GM23248 (cell line): Measurements from ENCODE around the gene KLKB1. TPM values are rescaled to one million over a fixed set of nuclear protein-coding genes. Genes with fewer than 3 reads are reported as not detected.
A peak's percentile ranks its signal among the peaks of the same experiment; 100 is the strongest.

Experiments
- DNase-seq: peaks from one replicate; pipeline ENCODE4 v3.0.0-alpha.2; 2015
- H2AFZ ChIP-seq: fragments of 200-600 bp; sonication (generic); 2 replicates; pipeline ENCODE4 v1.6.1; 2016; ENCODE audit warnings: antibody characterized with exemption
- H3F3A ChIP-seq: fragments of 200-600 bp; sonication (generic); 2 replicates; pipeline ENCODE4 v1.6.1; 2016; ENCODE audit warnings: mild to moderate bottlenecking, antibody characterized with exemption, mixed run types; ENCODE audit not compliant: insufficient read depth
- H3K27ac ChIP-seq: fragments of 200-600 bp; sonication (generic); 2 replicates; pipeline ENCODE4 v1.5.1; 2016; ENCODE audit warnings: mild to moderate bottlenecking
- H3K27me3 ChIP-seq: fragments of 200-600 bp; sonication (generic); replicated peaks from 2 replicates; pipeline ENCODE4 v1.6.1; 2016; ENCODE audit warnings: mild to moderate bottlenecking; ENCODE audit not compliant: insufficient read depth
- H3K36me3 ChIP-seq: fragments of 200-600 bp; sonication (generic); 2 replicates; pipeline ENCODE4 v1.6.1; 2016; ENCODE audit warnings: low read depth, mild to moderate bottlenecking
- H3K4me1 ChIP-seq: fragments of 200-600 bp; sonication (generic); 2 replicates; pipeline ENCODE4 v1.6.1; 2016; ENCODE audit warnings: mild to moderate bottlenecking; ENCODE audit not compliant: insufficient read depth
- H3K4me2 ChIP-seq: fragments of 200-600 bp; sonication (generic); one replicate; pipeline ENCODE4 v1.6.1; 2016; ENCODE audit warnings: mild to moderate bottlenecking; ENCODE audit not compliant: unreplicated experiment
- H3K4me3 ChIP-seq: fragments of 200-600 bp; sonication (generic); 2 replicates; pipeline ENCODE4 v1.5.1; 2016; ENCODE audit warnings: mild to moderate bottlenecking
- H3K79me2 ChIP-seq: fragments of 200-600 bp; sonication (generic); 2 replicates; pipeline ENCODE4 v1.6.1; 2016; ENCODE audit warnings: mild to moderate bottlenecking; ENCODE audit not compliant: insufficient read depth
- H3K9ac ChIP-seq: fragments of 200-600 bp; sonication (generic); 2 replicates; pipeline ENCODE4 v1.6.1; 2016; ENCODE audit warnings: mild to moderate bottlenecking
- H3K9me2 ChIP-seq: fragments of 200-600 bp; sonication (generic); 2 replicates; pipeline ENCODE4 v1.6.1; 2016; ENCODE audit warnings: mixed run types, mild to moderate bottlenecking, moderate library complexity; ENCODE audit not compliant: insufficient read depth
- H3K9me3 ChIP-seq: fragments of 200-600 bp; sonication (generic); one replicate; pipeline ENCODE4 v1.6.1; 2017; ENCODE audit warnings: low read depth
- H4K20me1 ChIP-seq: fragments of 200-600 bp; sonication (generic); 2 replicates; pipeline ENCODE4 v1.6.0; 2016; ENCODE audit not compliant: insufficient read depth
- EZH2 ChIP-seq: fragments of 200-600 bp; sonication (generic); IDR thresholded peaks from 2 replicates; pipeline ENCODE4 v1.6.1; 2018; ENCODE audit warnings: antibody characterized with exemption, mild to moderate bottlenecking; ENCODE audit not compliant: insufficient read depth, poor library complexity, severe bottlenecking
- EZH2phosphoT487 ChIP-seq: fragments of 200-600 bp; sonication (generic); IDR thresholded peaks from 2 replicates; pipeline ENCODE4 v1.6.1; 2018; ENCODE audit warnings: antibody characterized with exemption, moderate library complexity, mild to moderate bottlenecking, low read depth; ENCODE audit not compliant: insufficient read depth
- WGBS, 2 experiments: methylation state at CpG; one replicate each; pipeline ENCODE4 v1.1.6; 2015 to 2017; ENCODE audit warnings: low lambda C conversion rate in 2 of 2, low coverage in 1 of 2; ENCODE audit errors: missing lambda C conversion rate in 2 of 2; 5-methylcytosine and 5-hydroxymethylcytosine counted together
- in situ Hi-C: fragments of 300-500 bp; cut with MboI; formaldehyde crosslinking; loops from 2 replicates; pipeline ENCODE4 v1.15.0; 2020
- polyA plus RNA-seq: library from polyadenylated mRNA; unstranded; fragments of >200 nt; fragmentation: Nextera tagmentation; extraction: Ambion mirVana; gene quantifications from 2 replicates; pipeline ENCODE4 v1.2.1, GENCODE V29; 2016
- total RNA-seq: library from RNA; depleted of rRNA; stranded (reverse); fragments of >200 nt; shearing (Covaris generic); gene quantifications from 2 replicates; pipeline ENCODE4 v1.2.3, GENCODE V29; 2014

Gene KLKB1
- total and polyA plus RNA-seq, 2 experiments from 2014 or later = not detected

- DNase-seq = peak; percentile 89
- 1% methylated on average over 82 to 92 of the region's 107 CpGs for WGBS, 2 experiments
- H3K9me2 ChIP-seq = no peaks in the 10 kb centered on the region
Measured at GRCh38 chr4:186191200-186192065, 35.9 kb upstream of the KLKB1 start, which contains the start of gene CYP4V2. CYP4V2 (plus strand) TSS chr4:186191567; CDS start chr4:186191824, 257 bp downstream.

GRCh38 chr4:186192066-186192612 is 35.2 kb upstream of the KLKB1 start:
- Histone ChIP-seq H3F3A (peaks cover 6% of the 10 kb centered on the region; the same call in 1 of the 2 replicates), H4K20me1 (no peaks in the 10 kb centered on the region), H3K79me2 (peaks cover 19% of the 10 kb centered on the region), H3K9me2 (no peaks in the 10 kb centered on the region), H3K9me3 (no peaks in the 10 kb centered on the region), H3K4me3 (peak overlapping the region; percentile 83), H3K27ac (peak overlapping the region; percentile 77), H3K9ac (peak overlapping the region; percentile 83), H3K4me2 (peak overlapping the region; percentile 93), H3K4me1 (peaks cover 5% of the 10 kb centered on the region), H3K27me3 (no peaks in the 10 kb centered on the region), H3K36me3 (no peaks in the 10 kb centered on the region; the same call in 1 of the 2 replicates), H2AFZ (peak overlapping the region; percentile 94)
- TF ChIP-seq EZH2 (no peak), EZH2phosphoT487 (no peak)
- DNase-seq = peak; percentile 66
- in situ Hi-C loops = no loop called here
- WGBS, 2 experiments = 2% methylated on average over 22 of the region's 22 CpGs

More at GRCh38 chr4:186191200-186192065, 35.9 kb upstream of the KLKB1 start, which contains the start of gene CYP4V2:
- no peak for TF ChIP-seq EZH2
- no peak for TF ChIP-seq EZH2phosphoT487
- no peaks in the 10 kb centered on the region for H3K36me3 ChIP-seq
- H3K4me2 ChIP-seq = peak within 1 kb of the TSS; percentile 93
- peak within 1 kb of the TSS; percentile 83 for H3K4me3 ChIP-seq
- H3K9me3 ChIP-seq = no peaks in the 10 kb centered on the region
- no peaks in the 10 kb centered on the region for H4K20me1 ChIP-seq
- no peaks in the 10 kb centered on the region for H3K27me3 ChIP-seq
- in situ Hi-C loops = no loop called here
- peaks cover 6% of the 10 kb centered on the region; the same call in 1 of the 2 replicates for H3F3A ChIP-seq
- peak within 1 kb of the TSS; percentile 77 for H3K27ac ChIP-seq
- peaks cover 19% of the 10 kb centered on the region for H3K79me2 ChIP-seq
- H2AFZ ChIP-seq = peak within 1 kb of the TSS; percentile 94
- H3K4me1 ChIP-seq = peaks cover 5% of the 10 kb centered on the region
- peak within 1 kb of the TSS; percentile 83 for H3K9ac ChIP-seq

GRCh38 chr4:186193851-186194250 is 33.5 kb upstream of the KLKB1 start:
- H3K9me3 ChIP-seq = no peaks in the 10 kb centered on the region
- no peaks in the 10 kb centered on the region; the same call in 1 of the 2 replicates for H3K36me3 ChIP-seq
- H2AFZ ChIP-seq = no peak overlapping the region
- H3K79me2 ChIP-seq = peaks cover 19% of the 10 kb centered on the region
- H3K4me2 ChIP-seq = no peak overlapping the region
- H3K27ac ChIP-seq = no peak overlapping the region
- H3K4me3 ChIP-seq = no peak overlapping the region
- H3F3A ChIP-seq = peaks cover 6% of the 10 kb centered on the region; the same call in 1 of the 2 replicates
- no peak for TF ChIP-seq EZH2
- no peak for TF ChIP-seq EZH2phosphoT487
- H3K9ac ChIP-seq = no peak overlapping the region
- no peaks in the 10 kb centered on the region for H4K20me1 ChIP-seq
- DNase-seq = no peak
- peaks cover 5% of the 10 kb centered on the region for H3K4me1 ChIP-seq
- 90 to 91% methylated on average over 5 of the region's 5 CpGs for WGBS, 2 experiments
- in situ Hi-C loops = no loop called here
- H3K27me3 ChIP-seq = no peaks in the 10 kb centered on the region
- H3K9me2 ChIP-seq = no peaks in the 10 kb centered on the region

- DNase-seq = no peak
- Histone ChIP-seq H3K36me3 (no peaks in the 10 kb centered on the region; the same call in 1 of the 2 replicates), H3K9me3 (no peaks in the 10 kb centered on the region), H3K9me2 (no peaks in the 10 kb centered on the region), H3K79me2 (peaks cover 19% of the 10 kb centered on the region), H3K4me3 (no peak overlapping the region), H2AFZ (no peak overlapping the region), H3F3A (peaks cover 6% of the 10 kb centered on the region; the same call in 1 of the 2 replicates), H3K4me2 (no peak overlapping the region), H4K20me1 (no peaks in the 10 kb centered on the region), H3K4me1 (peaks cover 5% of the 10 kb centered on the region), H3K9ac (no peak overlapping the region), H3K27ac (no peak overlapping the region), H3K27me3 (no peaks in the 10 kb centered on the region)
- 94 to 95% methylated on average over 6 of the region's 6 CpGs for WGBS, 2 experiments
- TF ChIP-seq EZH2phosphoT487 (no peak), EZH2 (no peak)
- in situ Hi-C loops = no loop called here
Measured at GRCh38 chr4:186196063-186196462, 31.2 kb upstream of the KLKB1 start.
